ENCODE measurements around the gene SLC39A5.

SLC39A5 gene

DNA sequence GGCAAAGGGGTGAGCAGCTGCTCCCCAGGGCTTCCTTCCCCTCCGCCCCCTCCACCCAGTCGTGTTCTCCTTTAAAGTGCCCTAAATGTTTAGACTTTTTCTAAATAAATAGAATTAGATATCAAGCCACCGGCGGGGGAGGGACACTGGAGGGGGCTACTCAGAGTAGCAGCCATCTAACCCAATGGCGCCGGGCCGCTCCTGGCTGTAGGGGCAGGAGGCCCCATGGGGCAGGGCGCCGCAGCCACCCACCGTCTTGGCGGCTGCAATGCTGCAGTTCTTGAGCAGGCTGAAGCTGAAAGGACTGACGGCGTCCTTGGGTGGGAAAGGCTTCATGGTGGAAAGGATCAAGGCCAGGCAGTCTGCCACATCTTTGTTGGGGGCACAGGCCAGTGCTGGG is 13.1 kb downstream of the SLC39A5 start:
- Mint-ChIP-seq H3K27ac (no peak overlapping the region), H3K9me3 (no peaks in the 10 kb centered on the region), H3K4me3 (no peak overlapping the region), H3K27me3 (ENCODE audit: low read depth) (no peaks in the 10 kb centered on the region), H3K36me3 (ENCODE audit: low read depth) (peaks cover 55% of the 10 kb centered on the region), H3K4me1 (no peaks in the 10 kb centered on the region)
- no peak for TF ChIP-seq CTCF (IDR thresholded peaks at IDR 0.05; ENCODE audit: unreplicated experiment in 3 of 3)

DNA sequence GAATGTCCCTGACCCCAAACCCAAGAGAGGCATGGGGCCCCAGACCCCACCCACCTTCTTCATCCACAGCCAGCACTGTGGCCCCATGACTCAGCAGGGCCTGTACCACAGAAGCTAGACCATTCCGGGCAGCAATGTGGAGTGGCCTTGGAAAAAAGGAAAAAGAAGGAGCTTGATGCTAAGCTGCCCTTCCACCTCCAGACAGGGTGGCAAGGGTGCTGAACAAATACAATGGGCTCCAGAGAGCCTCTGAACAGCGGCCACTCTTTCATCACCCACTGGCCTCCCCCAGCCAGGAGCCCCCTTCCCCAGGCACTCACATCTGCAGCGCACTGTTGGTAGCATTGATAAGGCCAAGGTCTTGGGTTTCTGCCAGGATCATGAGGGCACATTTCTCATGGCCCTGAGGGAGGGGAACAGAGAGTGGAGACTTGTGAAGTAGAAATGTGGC is 13.9 kb downstream of the SLC39A5 start:
- H3K27me3 Mint-ChIP-seq (ENCODE audit: low read depth): no peaks in the 10 kb centered on the region
- no peak overlapping the region for H3K27ac Mint-ChIP-seq
- peaks cover 58% of the 10 kb centered on the region for H3K36me3 Mint-ChIP-seq (ENCODE audit: low read depth)
- no peaks in the 10 kb centered on the region for H3K4me1 Mint-ChIP-seq
- no peak for TF ChIP-seq CTCF (IDR thresholded peaks at IDR 0.05; ENCODE audit: unreplicated experiment in 3 of 3)
- no peaks in the 10 kb centered on the region for H3K9me3 Mint-ChIP-seq
- no peak overlapping the region for H3K4me3 Mint-ChIP-seq

DNA sequence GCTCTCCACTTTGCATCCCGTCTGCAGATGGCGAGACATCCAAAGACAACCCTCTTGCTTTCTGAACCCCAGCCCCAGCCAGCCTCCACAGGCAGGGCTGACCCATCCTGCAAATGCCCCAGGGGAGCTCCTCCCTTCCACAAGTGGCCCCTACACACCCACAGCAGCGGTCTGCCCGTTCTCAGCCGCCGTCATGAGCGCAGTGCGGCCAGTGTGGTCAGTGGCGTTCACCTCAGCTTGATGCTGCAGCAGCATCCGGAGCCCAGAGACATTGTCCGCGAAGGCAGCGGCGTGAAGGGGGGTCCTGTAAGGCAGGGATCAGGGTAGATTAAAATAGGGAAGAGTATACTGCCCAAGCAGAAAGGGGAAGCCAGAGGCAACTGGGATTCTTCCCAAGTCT is 14.6 kb downstream of the SLC39A5 start:
- Mint-ChIP-seq H3K27ac (no peak overlapping the region), H3K9me3 (no peaks in the 10 kb centered on the region), H3K36me3 (ENCODE audit: low read depth) (peaks cover 63% of the 10 kb centered on the region), H3K27me3 (ENCODE audit: low read depth) (no peaks in the 10 kb centered on the region), H3K4me3 (no peak overlapping the region), H3K4me1 (no peaks in the 10 kb centered on the region)
- no peak for TF ChIP-seq CTCF (IDR thresholded peaks at IDR 0.05; ENCODE audit: unreplicated experiment in 3 of 3)

- Mint-ChIP-seq H3K36me3 (ENCODE audit: low read depth) (peaks cover 57% of the 10 kb centered on the region), H3K4me1 (no peaks in the 10 kb centered on the region), H3K27ac (no peak overlapping the region), H3K9me3 (no peaks in the 10 kb centered on the region), H3K4me3 (no peak overlapping the region), H3K27me3 (ENCODE audit: low read depth) (no peaks in the 10 kb centered on the region)
- no peak for TF ChIP-seq CTCF (IDR thresholded peaks at IDR 0.05; ENCODE audit: unreplicated experiment in 3 of 3)
Measured at GRCh38 chr12:56247923-56248322, 18.1 kb downstream of the SLC39A5 start.

DNA sequence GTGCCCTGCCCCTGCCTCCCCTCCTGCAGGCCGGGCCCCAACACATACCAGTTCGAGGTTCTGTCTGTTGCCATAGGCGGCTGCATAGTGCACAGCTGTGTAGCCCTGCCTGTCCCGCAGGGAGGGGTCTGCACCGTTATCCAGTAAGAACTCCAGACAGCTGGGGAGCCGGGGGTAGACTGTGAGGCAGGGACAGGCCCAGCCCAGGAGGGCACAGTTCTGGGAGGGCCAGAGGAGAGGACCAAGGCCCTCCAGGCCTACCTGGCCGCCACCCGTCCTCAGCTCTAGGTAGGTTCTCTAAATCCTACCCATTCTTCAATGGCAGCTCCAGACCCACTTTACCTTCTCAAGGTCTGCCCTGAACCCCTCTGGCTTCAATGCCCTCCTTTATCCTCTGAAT is 18.9 kb downstream of the SLC39A5 start:
- Mint-ChIP-seq H3K4me1 (no peaks in the 10 kb centered on the region), H3K9me3 (no peaks in the 10 kb centered on the region), H3K4me3 (no peak overlapping the region), H3K27me3 (ENCODE audit: low read depth) (no peaks in the 10 kb centered on the region), H3K36me3 (ENCODE audit: low read depth) (peaks cover 61% of the 10 kb centered on the region), H3K27ac (no peak overlapping the region)
- no peak for TF ChIP-seq CTCF (IDR thresholded peaks at IDR 0.05; ENCODE audit: unreplicated experiment in 3 of 3)

GRCh38 chr12:56252649-56253048 is 22.8 kb downstream of the SLC39A5 start:
- Mint-ChIP-seq H3K27ac (no peak overlapping the region), H3K36me3 (ENCODE audit: low read depth) (peaks cover 56% of the 10 kb centered on the region), H3K9me3 (no peaks in the 10 kb centered on the region), H3K4me3 (no peak overlapping the region), H3K4me1 (peaks cover 16% of the 10 kb centered on the region), H3K27me3 (ENCODE audit: low read depth) (no peaks in the 10 kb centered on the region)
- TF ChIP-seq CTCF (IDR thresholded peaks at IDR 0.05; ENCODE audit: unreplicated experiment in 3 of 3): no peak
